Esophagus squamous epithelium (tissue), 5 donors: ENCODE measurements around the gene EGF. TPM values are rescaled to one million over a fixed set of nuclear protein-coding genes. Genes with fewer than 3 reads are reported as not detected.

Experiments
- DNase-seq: peaks from one replicate; lab custom pipeline; 2025; lab: John Stamatoyannopoulos, UW
- H3K27ac ChIP-seq, 4 donors: fragments of 200-600 bp; sonication (generic); one replicate each; pipeline ENCODE4 v1.5.1; 2016 to 2019; ENCODE audit warnings: mild to moderate bottlenecking in 1 of 4
- H3K27me3 ChIP-seq, 4 donors: fragments of 200-600 bp; sonication (generic); 1 replicate in 3 of 4; 2 replicates in 1 of 4; pipeline versions ENCODE4 v1.5.1 to v1.6.0; 2017 to 2021; ENCODE audit warnings: antibody characterized with exemption in 1 of 4
- H3K36me3 ChIP-seq, 3 donors: fragments of 200-600 bp; sonication (generic); one replicate each; pipeline ENCODE4 v1.5.1; 2016 to 2019
- H3K4me1 ChIP-seq, 3 donors: fragments of 200-600 bp; sonication (generic); one replicate each; pipeline ENCODE4 v1.5.1; 2017 to 2019
- H3K4me3 ChIP-seq, 4 donors: fragments of 200-600 bp; sonication (generic); 1 replicate in 3 of 4; 2 replicates in 1 of 4; pipeline ENCODE4 v1.5.1; 2016 to 2019; ENCODE audit warnings: mild to moderate bottlenecking in 2 of 4, moderate library complexity in 1 of 4
- H3K9me3 ChIP-seq, 3 donors: fragments of 200-600 bp; sonication (generic); one replicate each; pipeline ENCODE4 v1.5.1; 2016 to 2019
- POLR2A ChIP-seq, 4 donors: fragments of 450-650 bp; IDR thresholded peaks; one replicate each; pipeline ENCODE4 v1.6.1; 2017; ENCODE audit warnings: antibody characterized with exemption in 4 of 4, mild to moderate bottlenecking in 4 of 4, moderate library complexity in 3 of 4
- WGBS, 2 donors: methylation state at CpG; one replicate each; pipeline ENCODE4 v1.1.5; 2018; 5-methylcytosine and 5-hydroxymethylcytosine counted together
- intact Hi-C: fragments of 100-400 bp; cut with DNase I; formaldehyde crosslinking; loops from one replicate; pipeline ENCODE4 v1.15.0; 2022
- total RNA-seq, 4 donors: library from RNA; depleted of rRNA; stranded (reverse); fragments of >200 nt; gene quantifications; one replicate each; pipeline ENCODE4 v1.1.0, GENCODE V29; 2016
- TF ChIP-seq, protein P1 (sequence below), 6 experiments: fragments of 450-650 bp in 4 of 6; fragments of 200-600 bp in 2 of 6; sonication (generic) in 2 of 6; IDR thresholded peaks; one replicate each; pipeline ENCODE4 v1.5.1; 2016 to 2019; ENCODE audit warnings: antibody characterized with exemption in 6 of 6, mild to moderate bottlenecking in 4 of 6, moderate library complexity in 4 of 6
- donor health status: DM: yes; HTN: yes; CAD: no.

Gene EGF
- total RNA-seq, 4 donors from 2014 or later = 0.19 to 0.70 (median 0.47) TPM

DNA sequence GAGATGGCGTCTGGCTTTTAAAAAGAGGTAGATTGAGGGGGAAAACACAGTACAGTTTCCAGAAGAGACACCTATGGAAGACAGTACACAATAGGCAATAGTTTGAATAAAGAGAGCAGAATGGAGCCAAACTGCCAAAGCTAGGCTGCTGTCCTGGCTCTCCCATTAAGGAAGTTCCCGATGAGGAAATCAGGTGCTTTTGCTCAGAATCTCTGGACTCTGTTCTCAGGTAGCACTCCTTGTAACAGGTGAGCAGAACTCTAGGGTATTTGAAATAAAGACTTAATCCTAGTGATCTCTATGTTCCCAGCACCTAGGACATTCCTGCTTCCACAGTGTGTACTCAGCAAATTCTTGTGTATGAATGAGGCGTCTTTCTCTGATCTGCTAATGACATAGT, 1.6 kb downstream of the EGF start:
- 69 to 72% methylated on average over 2 to 3 of the region's 3 CpGs for WGBS, 2 donors
- Histone ChIP-seq H3K4me3 (no peak overlapping the region), H3K27ac (no peak overlapping the region), H3K36me3 (no peaks in the 10 kb centered on the region), H3K9me3 (no peaks in the 10 kb centered on the region), H3K4me1 (peaks cover 0 to 13% (median 0%) of the 10 kb centered on the region in 3 donors), H3K27me3 (no peaks in the 10 kb centered on the region)
- DNase-seq = no peak
- intact Hi-C loops = no loop called here
- no peak for TF ChIP-seq POLR2A (IDR thresholded peaks at IDR 0.05)
- TF ChIP-seq, protein P1, sequence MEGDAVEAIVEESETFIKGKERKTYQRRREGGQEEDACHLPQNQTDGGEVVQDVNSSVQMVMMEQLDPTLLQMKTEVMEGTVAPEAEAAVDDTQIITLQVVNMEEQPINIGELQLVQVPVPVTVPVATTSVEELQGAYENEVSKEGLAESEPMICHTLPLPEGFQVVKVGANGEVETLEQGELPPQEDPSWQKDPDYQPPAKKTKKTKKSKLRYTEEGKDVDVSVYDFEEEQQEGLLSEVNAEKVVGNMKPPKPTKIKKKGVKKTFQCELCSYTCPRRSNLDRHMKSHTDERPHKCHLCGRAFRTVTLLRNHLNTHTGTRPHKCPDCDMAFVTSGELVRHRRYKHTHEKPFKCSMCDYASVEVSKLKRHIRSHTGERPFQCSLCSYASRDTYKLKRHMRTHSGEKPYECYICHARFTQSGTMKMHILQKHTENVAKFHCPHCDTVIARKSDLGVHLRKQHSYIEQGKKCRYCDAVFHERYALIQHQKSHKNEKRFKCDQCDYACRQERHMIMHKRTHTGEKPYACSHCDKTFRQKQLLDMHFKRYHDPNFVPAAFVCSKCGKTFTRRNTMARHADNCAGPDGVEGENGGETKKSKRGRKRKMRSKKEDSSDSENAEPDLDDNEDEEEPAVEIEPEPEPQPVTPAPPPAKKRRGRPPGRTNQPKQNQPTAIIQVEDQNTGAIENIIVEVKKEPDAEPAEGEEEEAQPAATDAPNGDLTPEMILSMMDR (IDR thresholded peaks at IDR 0.05) = no peak

DNA sequence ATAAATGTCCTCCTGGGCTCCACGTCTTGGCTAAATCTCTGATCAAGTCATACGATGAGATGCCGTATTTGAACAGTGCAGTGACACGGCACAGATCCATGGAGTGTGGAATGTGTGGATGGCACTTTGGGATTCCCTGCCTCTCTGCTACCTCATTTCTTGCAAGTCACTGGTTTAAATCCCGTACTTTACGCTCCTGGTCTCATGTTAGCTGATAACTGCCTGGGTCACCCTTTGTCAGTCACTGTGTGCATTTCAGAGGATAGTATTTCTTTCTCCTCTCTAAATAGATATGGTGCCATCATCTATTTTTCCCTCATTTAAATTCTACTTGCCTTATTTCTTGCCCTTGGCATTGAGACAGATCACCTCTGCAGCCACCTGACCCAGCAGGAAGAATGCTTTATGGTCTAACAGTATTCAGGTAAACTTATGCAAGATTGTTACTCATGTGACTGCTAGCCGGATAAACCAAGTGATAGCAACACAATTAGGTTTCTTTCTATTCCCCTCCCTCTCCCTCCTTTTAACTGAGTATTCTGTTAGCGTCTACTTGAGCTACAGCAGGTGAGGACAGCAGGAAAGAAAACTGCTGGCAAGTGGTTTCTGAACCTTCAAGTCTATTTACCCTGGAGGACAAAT, 2.8 kb downstream of the EGF start:
- Histone ChIP-seq H3K36me3 (no peaks in the 10 kb centered on the region), H3K27me3 (no peaks in the 10 kb centered on the region), H3K4me1 (peaks cover 0 to 13% (median 0%) of the 10 kb centered on the region in 3 donors), H3K9me3 (no peaks in the 10 kb centered on the region), H3K27ac (no peak overlapping the region), H3K4me3 (no peak overlapping the region)
- WGBS, 2 donors = 72 to 73% methylated on average over 8 of the region's 8 CpGs
- no peak for TF ChIP-seq POLR2A (IDR thresholded peaks at IDR 0.05)
- TF ChIP-seq, protein P1 (IDR thresholded peaks at IDR 0.05) = no peak
- intact Hi-C loops = no loop called here
- DNase-seq = no peak

DNA sequence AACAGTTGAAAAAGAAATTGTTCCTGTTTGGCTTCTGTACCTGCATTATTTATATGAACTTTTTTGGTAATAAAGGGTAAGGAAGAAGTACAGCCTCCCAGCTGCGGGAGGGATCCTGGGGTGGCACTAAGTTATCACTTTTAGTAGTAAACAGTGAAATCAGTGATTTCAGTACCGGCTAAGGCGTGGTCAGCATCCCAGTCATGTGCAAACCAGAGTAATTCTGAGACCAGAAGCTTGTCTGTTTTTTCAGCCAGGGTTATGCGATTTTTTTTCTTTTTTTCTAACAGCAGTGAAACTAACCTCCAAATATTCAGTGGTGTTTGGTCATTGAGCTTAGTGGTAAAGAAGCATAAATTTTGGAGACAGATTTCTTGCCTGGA, 3.3 kb downstream of the EGF start:
- Histone ChIP-seq H3K27me3 (no peaks in the 10 kb centered on the region), H3K4me1 (peaks cover 0 to 13% (median 0%) of the 10 kb centered on the region in 3 donors), H3K36me3 (no peaks in the 10 kb centered on the region), H3K4me3 (no peak overlapping the region), H3K9me3 (no peaks in the 10 kb centered on the region), H3K27ac (no peak overlapping the region)
- intact Hi-C loops = no loop called here
- WGBS, 2 donors = 54 to 60% methylated on average over 4 of the region's 4 CpGs
- no peak for TF ChIP-seq POLR2A (IDR thresholded peaks at IDR 0.05)
- TF ChIP-seq, protein P1 (IDR thresholded peaks at IDR 0.05) = no peak
- no peak for DNase-seq

DNA sequence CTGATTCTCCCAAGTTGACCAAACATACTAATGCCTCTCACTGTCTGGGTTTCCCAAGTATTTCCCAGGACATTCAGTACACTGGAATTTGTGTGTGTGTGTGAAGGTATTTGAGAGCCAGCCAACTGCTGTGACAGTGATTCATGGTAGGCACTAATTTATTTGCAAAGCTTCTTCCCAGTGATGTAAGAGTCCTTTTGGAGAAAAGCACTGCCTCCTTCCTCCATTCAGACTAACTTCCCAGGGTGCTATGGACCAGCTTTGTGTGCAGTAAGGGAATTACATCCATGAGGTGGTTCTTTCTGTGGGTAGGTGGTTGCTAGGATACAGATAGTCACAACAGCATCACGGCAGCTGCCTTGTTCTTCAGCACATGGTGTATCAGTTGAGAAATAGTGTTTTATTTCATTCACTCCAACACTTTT, 8.7 kb downstream of the EGF start:
- no peaks in the 10 kb centered on the region for H3K27me3 ChIP-seq
- intact Hi-C loops = no loop called here
- H3K4me3 ChIP-seq = no peak overlapping the region
- H3K4me1 ChIP-seq = no peaks in the 10 kb centered on the region
- TF ChIP-seq POLR2A (IDR thresholded peaks at IDR 0.05) = no peak
- TF ChIP-seq, protein P1 (IDR thresholded peaks at IDR 0.05) = no peak
- 36 to 53% methylated on average over 1 of the region's 1 CpG for WGBS, 2 donors
- no peak overlapping the region for H3K27ac ChIP-seq
- no peak for DNase-seq
- H3K36me3 ChIP-seq = no peaks in the 10 kb centered on the region
- H3K9me3 ChIP-seq = no peaks in the 10 kb centered on the region

DNA sequence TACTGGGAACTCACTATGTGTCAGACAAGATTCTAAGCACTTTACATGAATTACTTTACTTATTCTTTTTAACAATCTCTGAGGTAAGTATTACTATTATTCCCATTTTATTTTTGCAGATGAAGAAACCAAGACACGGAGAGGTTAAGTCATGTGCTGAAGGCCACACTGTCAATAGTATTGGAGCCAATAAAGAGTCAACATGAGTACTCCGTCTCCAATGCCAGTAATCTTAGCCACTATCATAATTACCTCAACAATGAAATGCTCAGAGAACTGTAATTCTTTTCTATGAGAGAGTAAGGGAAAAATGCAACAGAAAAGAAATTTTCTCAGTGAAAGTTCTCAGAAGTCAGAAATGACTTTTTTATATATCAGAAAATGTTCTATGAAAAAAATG, 12.7 kb downstream of the EGF start:
- no peak for DNase-seq
- intact Hi-C loops = no loop called here
- no peak overlapping the region for H3K4me3 ChIP-seq
- no peak for TF ChIP-seq POLR2A (IDR thresholded peaks at IDR 0.05)
- TF ChIP-seq, protein P1 (IDR thresholded peaks at IDR 0.05) = no peak
- no peaks in the 10 kb centered on the region for H3K36me3 ChIP-seq
- 92 to 94% methylated on average over 2 of the region's 2 CpGs for WGBS, 2 donors
- H3K9me3 ChIP-seq = no peaks in the 10 kb centered on the region
- H3K27ac ChIP-seq = no peak overlapping the region
- peaks cover 0 to 3% (median 0%) of the 10 kb centered on the region in 3 donors for H3K4me1 ChIP-seq
- H3K27me3 ChIP-seq = no peaks in the 10 kb centered on the region
